Stimulated activated CD4-positive, alpha-beta T cell treated with anti-CD3 and anti-CD28 coated beads, Interleukin-1b, Interleukin-23, amount 100 ng/mL, for 24 hours (primary cell): Measurements from ENCODE around the gene ARAP2.

ENCODE experiments used
- DNase-seq, 4 experiments: peaks; one replicate each; pipeline ENCODE4 v3.0.0-alpha.2; 2020; ENCODE audit warnings: low read depth in 4 of 4, low spot score in 1 of 4

ARAP2 gene

DNA sequence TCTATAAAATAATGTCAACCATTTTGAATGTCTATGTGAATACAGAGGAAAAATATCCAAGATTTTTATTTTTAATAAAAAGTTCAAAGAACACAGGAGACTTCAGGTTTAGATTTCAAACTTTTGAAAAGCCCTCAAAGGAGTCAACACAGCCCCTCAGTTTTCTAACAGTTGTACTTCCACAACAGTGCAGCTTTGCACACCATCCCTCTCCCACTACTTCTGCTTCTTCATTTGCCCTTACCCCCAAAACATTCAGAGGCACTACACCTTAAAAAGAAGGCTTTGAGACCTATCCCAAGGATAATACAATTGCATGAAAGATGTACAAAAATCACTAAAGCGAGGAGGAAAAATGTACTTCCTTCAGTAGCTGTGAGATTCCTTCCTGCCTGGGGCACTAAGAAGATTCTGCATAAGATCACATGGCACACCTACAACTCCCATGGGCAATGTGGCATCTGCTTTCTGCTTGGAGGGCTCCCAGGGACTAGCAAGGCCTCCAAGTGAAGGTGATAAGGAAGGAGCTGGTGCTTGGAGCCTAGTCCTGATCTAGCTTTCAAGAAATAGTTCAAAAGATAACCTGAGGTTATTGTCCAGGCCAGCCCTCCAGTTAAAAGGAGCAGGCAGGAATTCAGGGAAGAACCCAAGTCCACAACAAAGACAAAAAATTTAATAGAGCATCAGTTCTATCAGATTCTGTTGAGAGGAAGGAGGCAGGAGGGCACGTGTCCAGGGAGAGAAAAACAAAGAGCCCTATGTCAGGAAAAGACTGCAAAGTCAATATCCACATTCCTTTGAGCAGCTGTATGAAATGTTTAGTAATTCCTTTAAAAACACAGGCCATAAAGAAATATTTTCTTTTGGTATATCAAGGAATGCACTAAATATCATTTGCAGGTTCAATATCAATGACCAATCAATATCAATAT is 19.1 kb downstream of the ARAP2 start:
- DNase-seq: no peak

DNA sequence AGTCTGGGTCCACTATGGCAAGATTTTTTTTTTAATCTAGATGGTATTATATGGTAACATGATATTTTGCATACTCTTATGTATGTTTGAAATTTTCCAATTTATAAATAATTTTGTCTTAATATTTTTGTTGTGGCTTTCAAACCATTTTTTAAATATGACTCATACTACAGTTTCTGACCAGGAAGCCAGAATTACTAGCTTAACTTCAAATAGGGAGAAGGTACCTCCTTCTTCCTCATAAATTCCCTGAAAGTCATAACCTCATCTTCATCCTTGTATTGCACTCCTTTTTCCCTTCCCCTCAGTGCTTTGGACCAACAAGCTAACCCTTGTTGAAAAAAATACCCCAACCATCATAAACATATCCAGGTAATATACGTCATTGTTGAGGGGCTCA is 21.6 kb downstream of the ARAP2 start:
- DNase-seq: no peak

DNA sequence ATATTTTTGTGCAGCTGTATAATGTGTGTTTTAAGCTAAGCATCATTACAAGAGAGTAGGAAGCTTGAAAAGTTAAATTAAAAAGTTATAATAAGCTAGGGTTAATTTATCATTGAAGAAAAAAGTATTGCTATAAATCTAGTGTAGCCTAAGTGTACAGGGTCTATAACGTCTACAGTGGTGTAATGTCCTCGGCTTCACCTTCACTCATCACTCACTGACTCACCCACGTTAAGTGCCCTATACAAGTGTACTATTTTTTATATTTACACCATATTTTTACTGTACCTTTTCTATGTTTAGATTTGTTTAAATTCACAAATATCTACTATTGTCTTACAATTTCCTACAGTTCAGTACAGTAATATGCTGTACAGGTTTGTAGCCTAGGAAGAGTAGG is 23.5 kb downstream of the ARAP2 start:
- no peak for DNase-seq

DNA sequence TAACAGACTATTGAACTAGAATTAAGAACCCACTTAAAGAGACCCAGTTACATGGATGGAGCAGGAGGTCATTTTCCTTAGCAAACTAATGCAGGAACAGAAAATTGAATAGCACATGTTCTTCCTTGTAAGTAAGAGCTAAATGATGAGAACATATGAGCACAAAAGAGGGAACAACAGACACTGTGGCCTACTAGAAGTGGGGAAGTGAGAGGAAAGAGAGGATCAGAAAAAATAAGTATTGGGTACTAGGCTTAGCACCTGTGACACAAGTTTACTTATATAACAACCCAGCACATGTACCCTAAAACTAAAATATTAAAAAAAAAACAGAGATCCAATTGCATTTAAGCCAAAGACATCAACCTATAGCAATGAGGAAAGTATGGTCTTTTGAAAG is 26.2 kb downstream of the ARAP2 start:
- DNase-seq: no peak

DNA sequence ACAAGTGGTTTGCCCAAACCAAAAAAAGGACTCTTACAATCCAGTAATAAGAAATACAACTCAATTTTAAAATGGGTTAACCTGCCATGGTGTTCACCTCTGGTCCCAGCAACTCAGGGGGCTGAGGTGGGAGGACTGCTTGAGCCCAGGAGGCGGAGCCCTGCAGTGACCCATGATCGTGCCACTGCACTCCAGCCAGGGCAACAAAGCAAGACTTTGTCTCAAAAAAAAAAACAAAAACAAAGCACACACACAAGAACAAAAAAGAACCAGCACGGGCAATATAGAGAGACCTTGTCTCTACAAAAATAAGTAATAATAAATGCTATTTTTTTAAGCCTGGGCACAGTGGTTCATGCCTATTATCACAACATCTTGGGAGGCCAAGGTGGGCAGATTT is 28.7 kb downstream of the ARAP2 start:
- no peak for DNase-seq

DNA sequence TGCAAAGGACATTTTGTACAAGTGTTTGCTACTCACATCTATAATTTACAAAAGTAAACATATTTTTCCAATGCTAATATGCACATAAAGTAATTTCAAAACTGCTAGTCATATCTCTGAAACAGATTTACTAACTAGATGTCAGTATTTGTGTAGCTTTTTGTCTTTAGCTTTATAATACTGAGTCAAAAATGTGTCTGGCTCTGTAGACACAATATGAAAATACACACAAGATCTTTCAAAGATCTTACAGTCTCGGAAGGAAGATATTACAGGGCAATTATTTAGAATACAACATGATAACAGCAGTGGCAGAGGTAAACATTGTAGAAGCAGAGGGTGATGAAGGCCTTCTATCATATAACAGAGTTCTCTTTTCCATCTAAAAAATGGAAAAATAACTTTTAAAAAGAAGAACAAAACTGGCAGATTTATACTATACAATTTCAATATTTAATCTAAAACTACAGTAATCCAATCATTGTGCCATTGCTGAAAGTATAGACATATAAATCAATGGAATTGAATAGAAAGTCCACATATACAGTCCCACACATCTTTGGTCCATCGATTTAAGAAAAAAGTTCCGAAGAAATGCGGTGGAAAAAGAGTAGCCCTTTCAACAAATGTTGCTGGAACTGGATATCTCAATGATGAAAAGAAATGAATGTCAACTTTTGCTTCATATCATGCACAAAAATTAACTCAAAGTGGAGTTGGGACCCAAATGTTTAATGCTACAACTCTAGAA is 29.4 kb downstream of the ARAP2 start:
- no peak for DNase-seq

DNA sequence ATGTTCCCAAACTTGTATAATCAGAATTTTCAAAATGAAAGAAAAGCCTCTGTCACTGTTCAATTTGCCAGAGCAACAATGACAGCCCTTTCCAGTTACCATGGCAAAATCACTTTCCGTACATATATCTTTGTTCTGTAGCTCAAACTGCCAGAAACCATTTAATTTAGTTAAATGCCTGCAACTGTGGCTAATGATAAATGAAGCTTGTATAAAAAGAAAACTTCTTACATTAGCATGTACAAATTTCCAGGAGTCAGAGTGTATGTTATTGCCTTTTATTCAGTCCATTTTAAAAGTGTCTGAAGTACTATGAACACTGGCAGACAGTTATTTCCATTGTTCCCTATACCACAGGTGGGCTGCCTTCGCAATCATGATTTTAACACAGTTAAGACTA is 30.3 kb downstream of the ARAP2 start:
- no peak for DNase-seq

DNA sequence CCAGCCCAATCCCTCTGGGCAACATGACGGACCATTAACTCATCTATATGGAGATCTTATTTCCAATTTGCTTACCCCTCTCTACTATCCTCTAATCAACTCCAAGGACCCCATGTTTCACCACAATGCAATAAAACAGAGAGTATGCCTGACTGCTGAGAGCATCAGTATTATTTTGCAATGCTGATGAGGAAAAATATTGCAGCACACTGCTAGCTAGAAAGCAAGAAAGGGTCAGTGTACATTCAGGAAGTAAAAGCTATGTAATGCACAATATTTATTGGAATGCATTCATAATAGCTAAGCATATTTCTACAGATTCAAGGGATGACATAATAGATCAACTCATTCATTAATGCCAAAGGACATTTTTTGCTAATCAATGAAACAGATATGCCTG is 33.2 kb downstream of the ARAP2 start:
- no peak for DNase-seq

DNA sequence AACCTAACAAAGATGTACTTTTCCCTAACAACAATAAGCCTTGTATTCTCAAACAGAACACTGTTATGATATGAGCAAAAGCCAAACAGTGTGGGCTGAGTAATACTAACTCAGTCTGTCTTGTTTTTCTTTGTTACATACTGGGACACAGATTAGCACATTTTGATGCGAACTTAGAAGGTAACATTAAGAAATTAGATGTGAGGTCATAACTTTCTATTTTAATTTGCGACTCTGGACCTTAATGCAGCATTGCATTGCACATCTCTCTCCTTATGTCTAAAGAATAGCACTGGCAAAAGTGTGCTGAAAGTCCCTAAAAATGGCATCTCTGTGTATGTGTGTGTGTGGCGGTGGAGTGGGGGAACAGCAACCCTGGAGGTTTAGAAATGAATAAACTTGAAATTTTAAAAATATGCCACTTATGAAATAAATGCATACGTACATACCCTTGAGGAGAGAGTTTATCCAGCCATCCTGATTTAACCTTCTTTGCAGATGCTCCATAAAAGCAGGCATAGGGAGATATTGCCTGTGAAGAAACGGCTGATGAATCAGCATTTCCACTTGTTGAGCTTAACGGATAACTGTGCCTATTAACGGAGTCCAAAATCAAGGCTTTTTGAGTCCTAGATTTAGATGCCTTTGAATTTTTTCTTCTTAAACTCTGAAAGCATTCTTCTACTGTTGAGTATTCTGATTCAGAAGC is 34.2 kb downstream of the ARAP2 start:
- no peak for DNase-seq

DNA sequence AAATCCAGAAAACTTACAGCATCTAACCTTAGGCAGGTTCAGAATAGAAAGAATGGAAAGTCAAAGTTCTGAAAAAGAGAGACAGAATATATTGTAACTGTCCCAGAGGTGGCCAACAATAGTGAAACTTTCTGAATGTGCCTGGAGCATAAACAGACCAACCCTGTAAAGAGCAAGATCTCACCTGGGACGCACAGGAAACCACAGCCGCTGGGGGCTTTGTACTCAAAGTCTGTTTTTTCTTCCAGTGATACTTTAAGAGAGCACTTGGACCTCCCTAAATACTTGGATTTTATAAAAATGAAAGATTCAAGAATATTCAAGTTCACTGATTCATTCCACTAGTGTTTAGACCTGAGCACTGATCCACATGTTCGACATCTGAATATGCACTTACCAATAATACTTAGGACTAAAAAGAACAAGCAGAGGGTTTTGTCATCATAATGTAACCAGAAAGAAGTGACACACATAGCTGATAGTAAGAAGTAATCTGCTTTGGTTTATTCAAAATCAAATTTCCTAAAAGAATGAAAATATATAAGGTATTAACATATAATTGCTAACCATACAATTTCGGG is 35.3 kb downstream of the ARAP2 start:
- no peak for DNase-seq

DNA sequence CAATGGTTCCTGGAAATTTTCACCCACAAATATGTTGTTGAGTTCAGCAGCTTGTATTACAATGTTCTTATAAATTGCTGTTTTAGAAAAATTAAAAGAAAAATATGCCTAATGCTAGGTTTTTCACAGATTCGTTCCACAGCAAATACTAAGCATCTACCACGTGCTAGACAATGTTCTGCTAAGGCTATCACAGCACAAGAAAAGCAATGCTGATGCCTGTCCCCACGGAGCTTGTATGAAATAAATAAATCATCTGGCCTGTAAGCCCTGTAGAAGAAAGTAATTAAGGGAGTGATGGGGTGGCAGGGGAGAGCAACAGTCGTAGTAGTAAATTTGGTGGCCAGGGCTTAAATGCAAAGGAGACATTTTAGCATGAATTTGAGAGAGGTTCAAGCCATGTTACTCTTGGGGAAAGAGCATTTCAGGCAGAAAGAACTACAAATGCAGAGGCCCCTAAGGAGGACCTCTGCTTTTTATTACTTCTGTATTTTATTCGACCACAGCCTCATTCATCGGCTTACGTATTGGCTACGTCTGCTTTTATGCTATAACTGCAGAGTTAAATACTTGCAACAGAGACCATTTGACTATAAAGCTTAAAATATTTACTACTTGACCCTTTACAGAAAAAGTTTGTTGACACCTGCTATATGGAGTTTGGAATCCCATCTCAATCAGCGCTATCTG is 36.3 kb downstream of the ARAP2 start:
- DNase-seq: no peak

DNA sequence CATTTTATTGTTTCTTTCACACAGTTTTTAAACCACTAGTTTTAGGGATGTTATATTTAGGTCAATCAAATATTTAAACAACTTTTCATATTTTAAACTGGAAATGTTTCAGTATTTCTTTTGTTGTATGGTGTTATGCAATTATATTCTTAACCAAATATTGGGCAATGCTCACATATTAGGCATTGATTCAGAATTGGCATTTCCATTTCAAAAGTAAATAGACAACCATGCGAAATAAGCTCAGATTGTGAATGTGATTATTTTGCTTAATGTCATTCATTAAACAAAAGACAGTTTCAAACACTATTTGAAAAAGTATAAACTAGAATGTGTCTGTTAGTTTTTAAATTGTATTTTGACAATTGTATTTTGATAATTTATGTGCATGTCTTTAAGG is 36.9 kb downstream of the ARAP2 start:
- DNase-seq: no peak

DNA sequence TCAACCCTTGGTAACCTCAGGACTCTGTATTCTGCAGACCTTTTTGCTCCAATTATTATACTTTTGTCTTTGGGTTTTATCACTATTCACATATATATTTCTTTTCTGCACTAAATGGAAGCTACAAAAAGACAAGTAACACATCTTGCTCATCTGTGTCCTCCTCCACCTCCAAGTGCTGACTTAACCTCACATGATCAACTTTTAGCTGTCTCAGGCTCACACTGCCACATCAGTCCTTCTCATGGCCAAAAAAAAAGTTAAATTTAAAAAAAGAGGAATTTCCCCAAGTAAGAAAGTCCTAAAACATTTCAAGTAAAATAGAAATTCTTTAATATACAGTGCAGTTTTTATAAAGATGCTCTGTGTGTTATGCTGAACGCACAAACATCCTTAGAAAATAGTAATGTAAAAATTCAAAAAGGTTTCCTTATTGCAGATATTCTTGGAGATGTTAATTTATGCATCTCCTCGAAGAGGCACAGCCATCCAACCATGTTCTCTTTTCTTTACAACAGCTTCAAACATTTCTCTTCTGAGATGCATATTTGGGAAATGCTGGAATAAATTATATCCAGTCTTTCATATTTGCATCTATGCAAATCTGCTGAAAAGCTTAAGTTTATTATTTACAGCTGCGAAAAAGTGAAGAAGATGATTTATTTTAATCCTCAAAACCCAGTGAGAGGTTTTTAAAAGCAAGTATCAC is 37.6 kb downstream of the ARAP2 start:
- DNase-seq: no peak

DNA sequence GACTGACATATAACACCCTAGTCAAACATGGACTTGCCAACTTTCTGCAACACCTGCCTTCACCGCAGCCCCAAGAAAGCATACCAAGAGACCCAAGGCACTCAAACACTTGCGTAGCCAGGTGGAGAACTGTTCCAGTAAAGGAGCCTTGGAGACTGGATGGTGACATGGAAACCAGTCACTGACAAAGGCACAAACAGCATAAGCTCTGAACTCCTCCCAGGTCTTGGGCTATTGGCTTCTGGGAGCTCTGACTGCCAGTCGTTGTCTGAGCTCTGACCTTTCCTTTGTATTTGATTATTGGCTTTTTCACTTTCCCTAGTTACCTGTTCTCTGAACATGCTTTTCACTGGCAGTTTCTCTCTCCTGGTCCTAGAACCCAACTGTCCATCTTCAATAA is 38.3 kb downstream of the ARAP2 start:
- no peak for DNase-seq

DNA sequence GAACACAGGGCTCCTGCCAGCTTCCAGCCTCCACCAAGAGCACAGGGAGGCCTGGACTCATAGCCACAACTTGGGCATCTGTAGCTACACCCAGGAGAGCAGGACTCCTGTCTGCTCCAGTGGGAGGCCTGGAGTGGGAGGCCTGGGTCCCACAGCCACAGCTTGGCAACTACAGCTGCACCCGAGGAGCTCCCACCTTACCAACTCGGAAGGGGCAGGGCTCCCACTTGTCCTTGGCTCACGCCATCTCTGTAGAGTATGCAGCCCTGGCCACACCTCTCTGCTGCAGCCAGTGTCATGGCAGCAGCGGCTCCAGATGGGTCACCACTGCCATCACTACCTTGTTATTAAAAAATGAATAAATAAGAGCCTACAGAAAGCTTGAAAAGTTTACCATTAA is 45.5 kb downstream of the ARAP2 start:
- no peak for DNase-seq

DNA sequence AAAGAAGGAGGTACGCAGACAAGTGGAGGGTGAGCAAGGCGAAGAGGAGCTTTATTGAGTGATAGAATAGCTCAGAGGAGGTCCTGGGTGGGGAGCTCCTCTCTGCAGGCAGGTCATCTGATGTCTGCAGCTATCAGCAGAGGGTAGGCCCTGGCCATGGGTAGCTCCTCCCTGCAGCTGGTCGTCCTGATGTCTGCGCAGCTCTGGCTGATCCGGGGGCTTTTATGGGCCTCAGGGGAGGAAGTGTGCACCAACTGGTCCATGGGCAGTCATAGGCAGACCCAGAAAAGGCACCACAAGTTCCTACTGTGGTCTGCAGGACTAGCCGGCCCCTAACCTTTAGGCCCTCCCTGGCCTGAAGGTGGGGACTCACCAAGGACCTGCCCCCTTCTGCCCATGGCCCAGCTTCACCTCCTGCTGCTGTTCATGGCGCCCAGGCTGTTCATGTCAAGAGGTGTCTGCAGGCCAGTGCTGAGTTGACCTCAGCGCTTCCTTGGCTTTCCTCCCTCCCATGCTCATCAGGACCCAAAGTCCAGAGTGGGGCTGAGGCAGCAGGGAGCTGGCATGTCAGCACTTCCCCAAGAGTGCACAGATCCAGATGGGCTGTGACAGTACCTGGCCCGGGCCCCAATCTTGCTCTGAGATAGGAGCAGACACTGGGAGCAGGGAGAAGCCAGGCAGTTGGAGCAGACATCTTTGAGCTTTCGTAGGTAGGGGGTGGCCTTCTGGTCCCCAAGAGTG is 46.1 kb downstream of the ARAP2 start:
- no peak for DNase-seq

DNA sequence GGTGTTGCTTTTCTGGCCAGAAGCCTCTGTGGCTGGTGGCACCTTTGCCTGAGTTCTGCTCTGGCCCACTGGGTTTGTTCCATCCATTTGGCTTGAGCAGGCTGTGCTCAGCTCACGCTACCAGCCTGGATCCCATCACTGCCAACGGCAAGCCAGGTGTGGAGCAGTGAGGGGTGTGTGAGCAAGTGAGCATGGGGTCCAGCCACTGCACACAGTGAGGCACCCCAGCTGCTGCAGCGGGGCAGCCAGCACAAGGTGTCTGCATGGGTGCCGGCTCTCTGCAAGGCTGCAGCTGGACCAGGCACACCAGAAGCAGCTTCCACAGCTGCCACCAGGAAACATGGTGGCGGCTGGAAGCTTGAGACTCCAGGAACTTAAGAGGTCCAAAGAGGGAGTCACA is 46.8 kb downstream of the ARAP2 start:
- DNase-seq: no peak

DNA sequence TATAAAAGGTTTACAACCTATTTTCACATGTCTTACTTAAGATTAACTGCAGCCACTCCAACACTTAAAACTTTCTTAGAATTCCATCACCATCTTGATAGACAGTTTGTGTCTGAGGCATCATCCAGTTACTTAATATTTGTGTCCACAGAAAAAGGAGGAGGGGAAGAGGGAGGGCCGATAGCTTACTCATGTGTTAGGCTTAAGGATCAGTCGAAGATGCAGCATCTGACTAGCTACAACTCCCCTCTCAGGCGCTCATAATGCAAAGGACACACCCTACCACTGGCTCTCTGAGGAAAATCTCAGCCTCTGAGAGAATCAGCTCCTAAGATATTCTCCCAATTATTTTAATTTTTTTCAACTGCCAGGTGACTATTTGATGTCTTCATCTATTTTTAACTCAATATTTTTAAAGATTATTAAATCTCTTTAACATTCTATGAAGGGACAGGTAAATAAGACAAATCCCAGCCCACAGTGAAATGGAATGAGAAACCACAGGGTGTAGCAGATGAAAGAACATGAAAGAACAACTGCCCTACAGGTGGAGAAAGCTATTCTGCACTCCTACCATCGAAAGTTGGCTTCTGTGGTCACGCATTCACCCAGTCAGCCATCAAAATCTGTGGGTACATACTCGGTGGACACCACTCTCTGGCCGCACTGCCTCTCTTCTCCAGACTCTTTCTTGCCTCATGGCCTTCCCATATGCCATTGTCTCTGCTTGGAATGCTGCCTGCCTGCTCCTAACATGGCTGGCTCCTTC is 48.0 kb downstream of the ARAP2 start:
- no peak for DNase-seq

DNA sequence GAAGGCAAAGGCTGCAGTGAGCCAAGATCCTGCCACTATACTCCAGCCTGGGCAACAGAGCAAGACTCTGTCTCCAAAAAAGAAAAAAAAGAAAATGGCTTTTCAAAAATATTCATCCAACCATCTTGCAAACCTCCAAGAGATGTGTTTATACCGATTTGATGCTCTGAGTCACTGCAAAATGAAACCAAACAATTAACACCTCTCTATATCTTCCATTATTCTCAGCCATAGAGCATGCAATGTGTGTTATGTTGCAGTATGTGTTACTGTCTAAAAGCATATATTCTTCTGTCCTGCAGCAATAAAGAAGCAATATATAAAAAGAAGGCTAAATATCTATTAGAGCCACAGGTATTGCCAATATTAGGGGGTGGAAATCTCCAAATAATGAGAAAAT is 51.4 kb downstream of the ARAP2 start:
- no peak for DNase-seq
